Retina (tissue), 1 donor: ENCODE measurements around the gene THSD1.
"Not testable (repeated sequence)": the region's sequence is repeated elsewhere in the genome, so short reads cannot be mapped to it uniquely, and the experiment has no call there.

ENCODE experiments used
- DNase-seq: peaks from one replicate; pipeline ENCODE4 v3.0.0-alpha.2; 2016

The THSD1 gene

GRCh38 chr13:52405767-52406494 lies at the start of gene THSD1:
THSD1 (minus strand) TSS chr13:52406172; CDS start chr13:52402600, 3,572 bp downstream.
- DNase-seq = peak; percentile 62

GRCh38 chr13:52455677-52456041 lies 49.7 kb upstream of the THSD1 start:
- DNase-seq = peak; percentile 95

- peak; percentile 96 for DNase-seq
Observed at GRCh38 chr13:52454820-52455676, 49.1 kb upstream of the THSD1 start, which contains the start of gene CKAP2. CKAP2 (plus strand) TSS chr13:52455478; CDS start chr13:52455557, 79 bp downstream.

- peak; percentile 20 for DNase-seq
Observed at GRCh38 chr13:52454459-52454819, 48.5 kb upstream of the THSD1 start.

GRCh38 chr13:52452470-52452869 lies 46.5 kb upstream of the THSD1 start:
- no peak for DNase-seq

- no peak for DNase-seq
Observed at GRCh38 chr13:52451135-52451804, 45.3 kb upstream of the THSD1 start.

- DNase-seq = no peak
Observed at GRCh38 chr13:52450793-52451116, 44.8 kb upstream of the THSD1 start.

GRCh38 chr13:52450012-52450792 lies 44.2 kb upstream of the THSD1 start, which contains the start of gene VPS36:
VPS36 (minus strand) TSS chr13:52450634; CDS start chr13:52450594, 40 bp downstream.
- peak; percentile 99 for DNase-seq

- no peak for DNase-seq
Observed at GRCh38 chr13:52449331-52450011, 43.5 kb upstream of the THSD1 start.

GRCh38 chr13:52447815-52448552 lies 42.0 kb upstream of the THSD1 start:
- no peak for DNase-seq

GRCh38 chr13:52447354-52447753 lies 41.4 kb upstream of the THSD1 start:
- DNase-seq = no peak

GRCh38 chr13:52446265-52446664 lies 40.3 kb upstream of the THSD1 start:
- no peak for DNase-seq

- no peak for DNase-seq
Observed at GRCh38 chr13:52432456-52432855, 26.5 kb upstream of the THSD1 start.

- DNase-seq = no peak
Observed at GRCh38 chr13:52428295-52428694, 22.3 kb upstream of the THSD1 start.

- no peak for DNase-seq
Observed at GRCh38 chr13:52421216-52421615, 15.2 kb upstream of the THSD1 start.

- no peak for DNase-seq
Observed at GRCh38 chr13:52419080-52419479, 13.1 kb upstream of the THSD1 start.

- no peak for DNase-seq
Observed at GRCh38 chr13:52414963-52415362, 9.0 kb upstream of the THSD1 start.

- DNase-seq = no peak
Observed at GRCh38 chr13:52414051-52414450, 8.1 kb upstream of the THSD1 start.

- no peak for DNase-seq
Observed at GRCh38 chr13:52412128-52412527, 6.2 kb upstream of the THSD1 start.

- DNase-seq = no peak
Observed at GRCh38 chr13:52411629-52412028, 5.7 kb upstream of the THSD1 start.

GRCh38 chr13:52408071-52408658 lies 2.2 kb upstream of the THSD1 start:
- not testable (repeated sequence) for DNase-seq
